Esophagus muscularis mucosa (tissue), 3 donors: Measurements from ENCODE around the gene UCK2.

ENCODE experiments used
- CTCF ChIP-seq, 3 experiments: fragments of 200-600 bp in 2 of 3; fragments of 450-650 bp in 1 of 3; sonication (generic) in 2 of 3; IDR thresholded peaks; one replicate each; pipeline ENCODE4 v1.5.1; 2017 to 2019; ENCODE audit warnings: antibody characterized with exemption in 3 of 3, mild to moderate bottlenecking in 2 of 3, moderate library complexity in 1 of 3
- POLR2A ChIP-seq: fragments of 450-650 bp; IDR thresholded peaks from one replicate; pipeline ENCODE4 v1.6.1; 2017; ENCODE audit warnings: antibody characterized with exemption, moderate library complexity, mild to moderate bottlenecking, low read depth
- POLR2AphosphoS5 ChIP-seq, 2 donors: sonication (generic); formaldehyde crosslinking; IDR thresholded peaks; one replicate each; pipeline ENCODE4 v1.6.1; 2017; ENCODE audit warnings: antibody characterized with exemption in 2 of 2

GRCh38 chr1:165942927-165943597, 115.6 kb downstream of the UCK2 start:
- TF ChIP-seq POLR2AphosphoS5 (IDR thresholded peaks at IDR 0.05), result no peak
- no peak for TF ChIP-seq POLR2A
- no peak for TF ChIP-seq CTCF (IDR thresholded peaks at IDR 0.05)
